ENCODE measurements around the gene TIGD3. TPM values are rescaled to one million over a fixed set of nuclear protein-coding genes. Genes with fewer than 3 reads are reported as not detected.

TIGD3 gene
- total RNA-seq, 4 donors from 2014 or later: 0.48 to 3.0 (median 0.75) TPM; not detected in 1

- Histone ChIP-seq H3K36me3 (peaks cover 0 to 54% (median 25%) of the 10 kb centered on the region in 4 donors), H3K27me3 (peaks cover 8% of the 10 kb centered on the region), H3K4me3 (no peak overlapping the region), H3K27ac (no peak overlapping the region), H3K4me1 (peaks cover 11 to 25% (median 22%) of the 10 kb centered on the region in 4 donors), H3K9me3 (no peaks in the 10 kb centered on the region)
- in situ Hi-C loops (cut with MboI; ENCODE audit: low pct_ligation_motif_present in 1 of 4, low pct_unique_long_range_greater_than_20kb in 1 of 4, low sequenced_read_pairs in 3 of 4): no loop called here
- WGBS, 2 donors (ENCODE audit: low coverage in 1 of 2): 74 to 100% methylated on average over 1 to 2 of the region's 2 CpGs
- DNase-seq: no peak
- intact Hi-C loops (cut with DNase I; ENCODE audit: low total_unique reads): no loop called here
- TF ChIP-seq POLR2A (IDR thresholded peaks at IDR 0.05) (no peak), EP300 (IDR thresholded peaks at IDR 0.05; ENCODE audit: low read depth) (no peak), POLR2AphosphoS5 (IDR thresholded peaks at IDR 0.05) (no peak)
- TF ChIP-seq, protein P1, sequence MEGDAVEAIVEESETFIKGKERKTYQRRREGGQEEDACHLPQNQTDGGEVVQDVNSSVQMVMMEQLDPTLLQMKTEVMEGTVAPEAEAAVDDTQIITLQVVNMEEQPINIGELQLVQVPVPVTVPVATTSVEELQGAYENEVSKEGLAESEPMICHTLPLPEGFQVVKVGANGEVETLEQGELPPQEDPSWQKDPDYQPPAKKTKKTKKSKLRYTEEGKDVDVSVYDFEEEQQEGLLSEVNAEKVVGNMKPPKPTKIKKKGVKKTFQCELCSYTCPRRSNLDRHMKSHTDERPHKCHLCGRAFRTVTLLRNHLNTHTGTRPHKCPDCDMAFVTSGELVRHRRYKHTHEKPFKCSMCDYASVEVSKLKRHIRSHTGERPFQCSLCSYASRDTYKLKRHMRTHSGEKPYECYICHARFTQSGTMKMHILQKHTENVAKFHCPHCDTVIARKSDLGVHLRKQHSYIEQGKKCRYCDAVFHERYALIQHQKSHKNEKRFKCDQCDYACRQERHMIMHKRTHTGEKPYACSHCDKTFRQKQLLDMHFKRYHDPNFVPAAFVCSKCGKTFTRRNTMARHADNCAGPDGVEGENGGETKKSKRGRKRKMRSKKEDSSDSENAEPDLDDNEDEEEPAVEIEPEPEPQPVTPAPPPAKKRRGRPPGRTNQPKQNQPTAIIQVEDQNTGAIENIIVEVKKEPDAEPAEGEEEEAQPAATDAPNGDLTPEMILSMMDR (IDR thresholded peaks at IDR 0.05): no peak
Measured at GRCh38 chr11:65351511-65351910, 3.0 kb upstream of the TIGD3 start.

GRCh38 chr11:65352783-65353182 lies 1.8 kb upstream of the TIGD3 start:
- peaks cover 0 to 41% (median 19%) of the 10 kb centered on the region in 4 donors for H3K36me3 ChIP-seq
- intact Hi-C loops (cut with DNase I; ENCODE audit: low total_unique reads): no loop called here

DNA sequence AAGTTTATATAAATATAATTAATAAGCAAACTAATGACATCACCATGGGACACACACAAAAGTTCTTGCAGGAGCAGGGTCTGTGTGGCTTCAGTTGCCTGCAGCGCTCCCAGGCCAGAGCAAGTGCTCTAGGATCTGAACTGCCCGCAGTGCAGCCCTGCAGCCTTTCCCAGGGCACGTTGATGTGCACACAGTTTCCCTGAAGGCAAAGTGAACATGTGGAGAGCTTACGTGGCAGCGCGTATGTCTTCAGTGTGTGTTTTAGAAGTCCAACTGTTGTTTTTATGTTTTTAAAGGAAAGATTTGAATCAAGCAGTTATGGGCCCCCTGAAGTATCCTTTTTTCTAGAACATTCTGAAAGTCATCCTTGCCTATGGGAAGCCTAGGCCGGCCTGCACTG lies 1.2 kb upstream of the TIGD3 start:
- no peak for DNase-seq
- peaks cover 11 to 25% (median 23%) of the 10 kb centered on the region in 4 donors for H3K4me1 ChIP-seq
- peaks cover 15% of the 10 kb centered on the region for H3K27me3 ChIP-seq
- in situ Hi-C loops (cut with MboI; ENCODE audit: low pct_ligation_motif_present in 1 of 4, low pct_unique_long_range_greater_than_20kb in 1 of 4, low sequenced_read_pairs in 3 of 4): no loop called here
- TF ChIP-seq, protein P1 (IDR thresholded peaks at IDR 0.05): no peak
- TF ChIP-seq POLR2AphosphoS5 (IDR thresholded peaks at IDR 0.05) (no peak), POLR2A (IDR thresholded peaks at IDR 0.05) (no peak)
- peak overlapping the region in 3 of 4 donors; percentile 82 to 86 (median 85) for H3K27ac ChIP-seq
- H3K36me3 ChIP-seq: peaks cover 0 to 35% (median 16%) of the 10 kb centered on the region in 4 donors
- no peak overlapping the region for H3K4me3 ChIP-seq
- WGBS, 2 donors (ENCODE audit: low coverage in 1 of 2): 90% methylated on average over 7 of the region's 7 CpGs; no CpG with 5 or more reads in 1 of the 2 donors
- H3K9me3 ChIP-seq: no peaks in the 10 kb centered on the region
- intact Hi-C loops (cut with DNase I; ENCODE audit: low total_unique reads): no loop called here

More at GRCh38 chr11:65352783-65353182, 1.8 kb upstream of the TIGD3 start:
- DNase-seq: no peak
- 67 to 80% methylated on average over 3 of the region's 3 CpGs for WGBS, 2 donors (ENCODE audit: low coverage in 1 of 2)
- Histone ChIP-seq H3K27ac (no peak overlapping the region), H3K9me3 (no peaks in the 10 kb centered on the region), H3K4me1 (peaks cover 11 to 25% (median 23%) of the 10 kb centered on the region in 4 donors), H3K27me3 (peaks cover 15% of the 10 kb centered on the region), H3K4me3 (no peak overlapping the region)
- TF ChIP-seq, protein P1 (IDR thresholded peaks at IDR 0.05): peak in 2 of 5 experiments; percentile 24 to 26
- TF ChIP-seq POLR2A (IDR thresholded peaks at IDR 0.05): no peak
- in situ Hi-C loops (cut with MboI; ENCODE audit: low pct_ligation_motif_present in 1 of 4, low pct_unique_long_range_greater_than_20kb in 1 of 4, low sequenced_read_pairs in 3 of 4): no loop called here

DNA sequence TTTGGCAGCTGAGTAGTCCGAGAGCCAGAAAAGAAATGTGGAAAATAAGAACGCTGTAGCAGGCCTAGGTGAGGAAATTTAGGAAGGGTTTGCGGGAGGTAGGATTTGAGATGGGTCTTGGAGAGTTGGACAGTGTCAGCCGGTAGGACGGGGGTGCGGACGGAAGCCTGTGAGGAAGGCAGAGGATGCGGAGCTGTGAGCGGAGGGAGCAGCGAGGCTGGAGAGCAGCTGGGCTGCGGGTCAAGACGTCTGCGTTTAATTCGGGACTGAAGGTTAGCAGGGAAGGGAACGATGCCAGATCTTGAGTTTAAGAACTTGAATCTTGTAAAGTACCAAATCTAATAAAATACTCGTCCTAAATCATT lies 669 bp upstream of the TIGD3 start:
- Histone ChIP-seq H3K4me1 (peaks cover 11 to 25% (median 23%) of the 10 kb centered on the region in 4 donors), H3K9me3 (no peaks in the 10 kb centered on the region), H3K27me3 (peaks cover 15% of the 10 kb centered on the region), H3K36me3 (peaks cover 0 to 30% (median 15%) of the 10 kb centered on the region in 4 donors), H3K4me3 (peak overlapping the region; percentile 22 to 88 (median 79)), H3K27ac (peak overlapping the region; percentile 70 to 86 (median 84))
- intact Hi-C loops (cut with DNase I; ENCODE audit: low total_unique reads) (no loop called here), in situ Hi-C loops (cut with MboI; ENCODE audit: low pct_ligation_motif_present in 1 of 4, low pct_unique_long_range_greater_than_20kb in 1 of 4, low sequenced_read_pairs in 3 of 4) (no loop called here)
- no peak for TF ChIP-seq POLR2AphosphoS5 (IDR thresholded peaks at IDR 0.05)
- no peak for TF ChIP-seq POLR2A (IDR thresholded peaks at IDR 0.05)
- no peak for TF ChIP-seq EP300 (IDR thresholded peaks at IDR 0.05; ENCODE audit: low read depth)
- TF ChIP-seq, protein P1 (IDR thresholded peaks at IDR 0.05): no peak
- no peak for DNase-seq
- WGBS, 2 donors (ENCODE audit: low coverage in 1 of 2): 17 to 34% methylated on average over 9 to 16 of the region's 16 CpGs
